GM13977 (cell line): ENCODE data around the gene GARNL3.

Source experiments
- DNase-seq: peaks from one replicate; pipeline ENCODE4 v3.0.0; 2012; ENCODE audit warnings: low spot score
- CTCF ChIP-seq: IDR thresholded peaks from 2 replicates; pipeline ENCODE4 v1.5.1; 2012; ENCODE audit warnings: mild to moderate bottlenecking, control low read depth; ENCODE audit not compliant: insufficient read depth; ENCODE audit errors: extremely low read depth, missing control alignments
- in situ Hi-C: fragments of 300-500 bp; cut with MboI; formaldehyde crosslinking; loops from one replicate; pipeline ENCODE4 v1.12.0; 2022; ENCODE audit warnings: low sequenced_read_pairs, low pct_unique_long_range_greater_than_20kb, mixed read lengths, inconsistent platforms; ENCODE audit not compliant: unreplicated experiment

Gene GARNL3

GRCh38 chr9:127258606-127259471 lies 5.7 kb upstream of the GARNL3 start:
- in situ Hi-C loops, result no loop called here
- no peak for DNase-seq
- TF ChIP-seq CTCF, result no peak

GRCh38 chr9:127262602-127263001 lies 2.0 kb upstream of the GARNL3 start:
- in situ Hi-C loops, result no loop called here
- no peak for TF ChIP-seq CTCF
- DNase-seq, result no peak

GRCh38 chr9:127263237-127263636 lies 1.3 kb upstream of the GARNL3 start:
- in situ Hi-C loops, result no loop called here
- DNase-seq, result no peak
- no peak for TF ChIP-seq CTCF

- in situ Hi-C loops, result no loop called here
- no peak for DNase-seq
- no peak for TF ChIP-seq CTCF
Observed at GRCh38 chr9:127263664-127264063, 910 bp upstream of the GARNL3 start.

- no peak for DNase-seq
- in situ Hi-C loops, result no loop called here
- no peak for TF ChIP-seq CTCF
Observed at GRCh38 chr9:127267793-127268525, 3.4 kb downstream of the GARNL3 start.

- no peak for TF ChIP-seq CTCF
- DNase-seq, result no peak
- in situ Hi-C loops, result no loop called here
Observed at GRCh38 chr9:127269449-127269848, 4.9 kb downstream of the GARNL3 start.
